Left forelimb (tissue), 1 donor: Measurements from ENCODE around the gene EHMT1.
"Not testable (repeated sequence)": the region's sequence is repeated elsewhere in the genome, so short reads cannot be mapped to it uniquely, and the experiment has no call there.

Experiments
- DNase-seq: peaks from one replicate; pipeline ENCODE4 v3.0.0-alpha.2; 2018; ENCODE audit warnings: low spot score

Gene EHMT1

DNA sequence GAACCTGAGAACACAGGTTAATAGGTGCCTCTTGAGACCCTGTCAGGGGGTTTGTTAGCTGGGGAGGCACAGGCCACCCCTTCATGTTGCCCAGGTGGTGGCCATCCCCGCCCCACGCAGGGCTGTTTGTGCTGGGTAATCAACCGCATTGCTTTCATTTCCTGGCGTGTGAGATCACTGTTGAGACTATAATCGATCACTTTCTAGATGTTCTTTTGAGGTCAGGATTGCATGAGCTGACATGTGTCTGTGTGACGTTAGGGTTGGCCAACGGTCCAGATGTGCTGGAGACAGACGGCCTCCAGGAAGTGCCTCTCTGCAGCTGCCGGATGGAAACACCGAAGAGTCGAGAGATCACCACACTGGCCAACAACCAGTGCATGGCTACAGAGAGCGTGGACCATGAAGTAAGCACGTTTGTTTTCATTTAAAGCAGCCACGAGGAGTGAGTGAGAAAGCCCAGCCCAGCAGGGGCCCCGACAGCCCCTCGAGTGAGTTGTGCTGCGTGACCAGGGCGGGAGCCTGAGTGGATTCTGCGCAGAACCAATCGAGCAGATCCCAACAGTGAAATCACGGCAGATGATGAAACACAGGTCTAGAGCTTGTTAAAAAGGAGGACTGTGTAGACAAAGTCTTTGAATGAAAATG, 143.7 kb downstream of the EHMT1 start:
- DNase-seq: no peak

DNA sequence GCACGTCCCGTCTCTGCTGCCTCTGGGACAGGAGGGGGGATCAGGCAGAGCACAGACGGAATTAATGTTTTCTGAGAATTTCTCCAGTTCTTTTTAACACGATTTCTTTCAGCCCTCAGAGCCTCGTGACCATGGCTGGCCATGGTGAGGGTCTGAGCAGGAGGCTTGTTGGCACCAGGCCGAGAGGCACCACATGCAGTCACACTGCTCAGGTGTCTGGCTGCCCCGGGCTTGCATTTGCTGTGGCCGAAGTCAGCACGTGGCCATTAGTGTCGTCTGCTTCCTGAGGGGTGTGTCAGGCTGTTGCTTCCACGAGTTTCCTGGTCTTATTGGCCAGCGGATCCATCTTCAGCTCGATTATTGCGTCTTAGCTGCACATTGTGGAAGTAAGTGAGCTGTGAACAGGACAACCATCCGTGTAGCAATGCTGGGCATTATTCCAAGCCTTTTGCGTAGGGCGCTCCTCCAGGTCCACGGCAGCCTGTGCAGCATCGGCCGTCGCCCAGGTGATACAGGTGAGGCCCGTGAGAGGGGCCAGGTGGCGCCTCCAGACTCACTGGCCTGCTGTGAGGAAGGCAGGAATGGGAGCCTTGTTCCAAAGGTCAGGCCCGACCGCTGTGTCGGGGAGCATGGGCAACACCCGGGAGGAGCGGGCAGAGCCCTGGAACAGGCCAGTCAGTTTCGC, 144.6 kb downstream of the EHMT1 start:
- no peak for DNase-seq

DNA sequence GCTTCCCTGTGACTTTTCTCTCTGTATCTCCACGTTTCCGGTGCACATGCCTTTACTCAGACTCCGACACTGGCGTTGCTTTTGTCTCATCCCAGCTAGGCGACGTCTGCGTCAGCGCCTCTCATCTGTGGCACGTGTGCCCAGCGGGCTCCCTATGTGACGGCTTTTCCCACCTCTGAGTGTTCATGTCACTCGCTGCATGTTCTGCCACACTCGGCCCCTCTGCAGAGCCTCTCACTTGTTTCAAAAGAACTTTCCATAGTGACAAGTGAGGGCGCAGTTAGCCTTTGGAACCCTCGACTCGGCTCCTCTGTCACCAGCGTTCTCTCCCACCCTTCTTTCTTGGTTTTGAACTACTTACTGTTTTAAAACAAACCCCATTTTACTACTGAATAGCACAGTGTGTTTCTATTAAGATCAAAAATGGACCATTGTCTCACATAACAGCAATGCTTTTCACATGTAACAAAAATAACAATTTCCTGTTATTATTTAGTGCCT, 145.4 kb downstream of the EHMT1 start:
- DNase-seq: no peak

DNA sequence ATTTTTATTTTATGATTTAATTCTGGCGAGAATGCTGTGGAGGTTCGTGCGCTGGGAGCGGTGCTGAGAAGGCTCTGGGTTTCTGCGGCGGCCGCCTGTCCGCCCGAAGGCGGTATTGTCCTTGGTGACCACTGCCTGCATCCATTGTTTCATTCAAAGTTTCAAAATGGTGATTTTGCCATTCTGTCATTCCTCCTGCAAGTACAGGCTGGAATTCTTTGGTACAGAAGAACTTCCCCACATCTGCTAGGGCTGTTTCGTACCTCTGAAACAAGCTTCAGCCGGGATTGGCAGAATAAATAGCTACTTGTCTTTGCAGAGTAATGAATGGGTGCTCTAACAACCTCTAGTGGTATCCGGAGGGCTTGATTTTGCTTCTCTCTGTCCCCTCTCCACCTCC, 146.2 kb downstream of the EHMT1 start:
- DNase-seq: no peak

DNA sequence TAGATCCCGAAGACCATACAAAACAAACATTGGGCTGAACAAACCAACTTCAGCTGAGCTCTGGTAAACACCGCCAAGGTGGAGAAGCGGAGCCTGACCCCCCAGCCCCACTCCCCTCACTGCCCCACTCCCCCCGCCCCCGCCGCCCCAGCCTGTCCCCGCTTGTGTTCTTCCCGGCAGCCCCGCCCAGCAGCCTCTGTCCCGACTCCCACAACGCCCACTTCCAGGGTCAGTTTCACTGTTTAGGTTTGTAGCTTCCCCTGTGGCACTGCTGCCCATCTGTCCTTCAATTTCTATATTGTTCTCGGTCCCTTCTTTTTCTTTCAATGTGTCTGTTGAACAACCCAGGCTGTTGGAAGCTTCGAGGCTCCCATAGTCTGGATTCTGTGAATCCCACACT, 146.7 kb downstream of the EHMT1 start:
- DNase-seq: no peak

DNA sequence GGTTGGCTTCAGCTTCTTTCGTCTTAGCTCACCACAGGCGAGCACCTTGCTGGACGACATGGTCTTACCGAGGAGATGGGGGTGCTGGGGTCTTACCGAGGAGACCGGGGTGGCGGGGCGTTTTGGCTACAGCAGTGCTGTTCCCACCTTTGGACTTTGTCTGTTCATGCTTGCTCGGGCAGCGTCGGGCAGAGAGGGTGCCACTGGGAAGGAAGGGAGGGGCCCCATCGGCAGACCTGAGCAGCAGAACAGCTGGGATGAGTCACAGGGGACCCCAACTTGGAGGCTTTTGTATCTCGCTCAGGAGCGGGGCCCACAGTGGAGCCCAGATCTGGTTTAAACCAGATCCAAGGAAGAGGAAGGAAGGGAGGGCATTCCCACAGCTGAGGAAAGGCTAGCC, 152.8 kb downstream of the EHMT1 start:
- DNase-seq: no peak

DNA sequence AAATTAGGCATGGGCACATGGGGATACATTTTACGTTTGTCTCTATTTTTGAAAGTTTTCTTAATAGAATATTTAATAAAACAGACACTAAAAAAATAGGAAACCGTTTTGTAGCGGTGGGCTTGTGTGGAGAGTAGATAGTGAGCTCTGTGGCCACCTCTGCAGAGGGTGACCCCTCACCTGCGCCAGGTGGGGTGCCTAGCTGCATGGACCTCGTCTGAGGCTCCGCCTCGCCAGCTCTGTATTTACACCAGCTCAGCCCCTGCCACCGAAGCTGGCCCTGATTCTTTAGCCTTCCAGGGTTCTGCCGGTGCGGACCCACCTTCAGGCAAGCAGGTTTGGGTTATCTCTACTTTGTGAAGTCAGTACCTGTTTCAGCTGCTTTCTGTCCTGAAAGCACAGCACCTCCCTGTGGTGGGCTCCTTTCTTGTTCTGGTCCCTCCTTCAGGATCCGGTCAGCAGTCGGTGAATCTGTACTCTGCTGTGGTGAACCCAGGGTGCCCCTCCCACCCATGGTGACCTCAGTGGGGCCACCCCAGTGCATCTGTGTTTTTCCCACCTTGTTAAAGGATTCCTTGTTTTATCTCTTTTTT, 153.6 kb downstream of the EHMT1 start:
- no peak for DNase-seq

DNA sequence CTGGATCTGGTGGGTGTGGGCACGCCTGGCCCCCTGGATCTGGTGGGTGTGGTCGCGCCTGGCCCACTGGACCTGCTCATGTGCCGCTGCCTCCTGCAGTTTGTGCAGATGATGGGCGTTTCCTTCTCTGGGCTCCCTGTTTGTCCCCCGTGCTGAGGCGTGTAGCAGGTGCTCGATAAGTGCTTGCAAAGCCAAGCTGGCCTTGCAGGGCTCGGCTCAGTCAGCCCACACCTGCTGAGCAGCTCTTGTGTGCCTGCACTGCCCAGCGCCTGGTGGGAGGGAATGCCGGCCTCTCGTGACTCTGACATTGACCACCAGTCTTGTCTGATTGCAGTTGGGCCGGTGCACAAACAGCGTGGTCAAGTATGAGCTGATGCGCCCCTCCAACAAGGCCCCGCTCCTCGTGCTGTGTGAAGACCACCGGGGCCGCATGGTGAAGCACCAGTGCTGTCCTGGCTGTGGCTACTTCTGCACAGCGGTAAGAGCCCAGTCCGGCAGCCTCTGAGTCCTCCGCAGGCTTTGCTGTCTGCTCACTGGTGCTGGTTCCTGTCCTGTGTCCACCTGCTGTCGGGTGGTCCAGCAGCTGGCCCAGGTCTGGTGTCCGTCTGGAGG, 156.1 kb downstream of the EHMT1 start:
- DNase-seq: no peak

DNA sequence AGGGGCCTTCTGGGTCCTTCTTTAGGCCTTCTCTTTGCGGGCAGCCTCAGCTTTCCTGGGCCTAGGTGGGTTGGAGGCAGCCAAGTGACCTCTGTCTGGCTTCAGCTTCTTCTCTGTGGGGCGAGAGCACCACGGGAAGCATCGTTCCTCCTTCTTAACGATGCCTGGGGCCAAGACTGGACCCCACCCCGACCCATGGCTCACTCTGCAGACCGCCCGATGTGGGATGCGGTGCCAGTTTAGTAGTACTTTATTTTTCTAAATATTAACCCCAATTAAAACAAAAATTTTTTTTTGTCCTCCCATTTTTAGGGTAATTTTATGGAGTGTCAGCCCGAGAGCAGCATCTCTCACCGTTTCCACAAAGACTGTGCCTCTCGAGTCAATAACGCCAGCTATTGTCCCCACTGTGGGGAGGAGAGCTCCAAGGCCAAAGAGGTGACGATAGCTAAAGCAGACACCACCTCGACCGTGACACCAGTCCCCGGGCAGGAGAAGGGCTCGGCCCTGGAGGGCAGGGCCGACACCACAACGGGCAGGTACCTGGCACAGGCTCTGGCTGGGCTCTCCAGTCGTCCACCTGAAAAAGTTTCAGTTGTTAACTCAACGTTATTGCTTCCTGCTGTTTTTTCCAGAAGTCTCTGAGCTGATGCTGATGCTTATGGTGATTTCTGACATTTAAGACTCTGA, 157.6 kb downstream of the EHMT1 start:
- DNase-seq: peak; percentile 9

DNA sequence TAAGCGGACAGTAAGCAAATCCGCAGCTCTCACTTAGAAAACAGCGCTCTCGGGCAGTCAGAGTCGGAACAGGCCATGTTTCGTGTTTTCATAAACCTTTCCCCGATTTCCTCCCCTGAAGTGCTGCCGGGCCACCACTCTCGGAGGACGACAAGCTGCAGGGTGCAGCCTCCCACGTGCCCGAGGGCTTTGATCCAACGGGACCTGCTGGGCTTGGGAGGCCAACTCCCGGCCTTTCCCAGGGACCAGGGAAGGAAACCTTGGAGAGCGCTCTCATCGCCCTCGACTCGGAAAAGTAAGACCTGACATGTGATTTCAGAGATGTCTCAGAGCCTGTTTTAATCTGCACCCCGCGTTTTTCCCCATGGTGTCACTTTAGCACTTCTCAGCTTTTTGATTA, 159.0 kb downstream of the EHMT1 start:
- DNase-seq: no peak

DNA sequence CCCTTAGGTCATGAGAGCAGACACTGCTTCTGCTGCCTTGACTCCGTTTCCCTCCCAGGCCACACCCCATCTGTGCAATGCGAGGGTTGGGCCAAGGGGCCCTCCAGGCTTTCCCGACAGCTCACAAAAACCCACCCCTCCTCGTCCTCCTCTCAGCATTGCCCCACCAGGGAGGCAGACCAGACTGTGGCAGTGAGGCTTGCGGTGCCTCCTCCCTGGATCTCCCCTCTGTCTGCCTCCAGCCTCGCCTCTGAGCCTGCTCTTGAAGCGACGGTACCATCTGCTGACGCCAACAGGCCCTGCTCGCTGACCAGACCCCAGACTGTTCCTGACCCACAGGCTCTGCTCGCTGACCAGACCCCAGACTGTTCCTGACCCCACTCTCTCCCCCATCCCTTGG, 159.5 kb downstream of the EHMT1 start:
- no peak for DNase-seq

DNA sequence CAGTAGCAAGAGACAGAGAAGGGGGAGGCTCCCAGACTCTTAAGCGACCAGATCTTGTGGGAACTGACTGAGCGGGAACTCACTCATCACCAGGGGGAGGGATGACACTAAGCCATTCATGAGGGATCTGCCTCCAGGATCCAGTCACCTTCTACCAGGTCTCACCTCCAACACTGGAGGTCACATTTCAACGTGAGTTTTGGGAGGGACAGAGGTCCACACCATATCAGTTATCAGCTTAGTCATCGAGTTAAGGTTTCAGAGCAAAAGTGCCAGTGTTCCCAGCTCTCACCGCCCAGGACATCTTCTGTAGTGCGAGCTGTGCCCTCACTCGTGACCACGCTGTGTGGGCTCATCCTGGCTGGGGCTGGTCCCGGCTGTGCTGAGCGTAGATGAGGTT, 160.1 kb downstream of the EHMT1 start:
- no peak for DNase-seq

DNA sequence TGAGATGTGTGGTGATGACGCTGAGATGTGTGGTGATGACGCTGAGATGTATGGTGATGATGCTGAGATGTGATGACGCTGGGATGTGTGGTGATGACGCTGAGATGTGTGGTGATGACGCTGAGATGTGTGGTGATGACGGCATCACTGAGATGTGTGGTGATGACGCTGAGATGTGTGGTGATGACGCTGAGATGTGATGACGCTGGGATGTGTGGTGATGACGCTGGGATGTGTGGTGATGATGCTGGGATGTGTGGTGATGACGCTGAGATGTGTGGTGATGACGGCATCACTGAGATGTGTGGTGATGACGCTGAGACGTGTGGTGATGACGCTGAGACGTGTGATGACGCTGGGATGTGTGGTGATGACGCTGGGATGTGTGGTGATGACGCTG, 161.2 kb downstream of the EHMT1 start:
- DNase-seq: not testable (repeated sequence)

DNA sequence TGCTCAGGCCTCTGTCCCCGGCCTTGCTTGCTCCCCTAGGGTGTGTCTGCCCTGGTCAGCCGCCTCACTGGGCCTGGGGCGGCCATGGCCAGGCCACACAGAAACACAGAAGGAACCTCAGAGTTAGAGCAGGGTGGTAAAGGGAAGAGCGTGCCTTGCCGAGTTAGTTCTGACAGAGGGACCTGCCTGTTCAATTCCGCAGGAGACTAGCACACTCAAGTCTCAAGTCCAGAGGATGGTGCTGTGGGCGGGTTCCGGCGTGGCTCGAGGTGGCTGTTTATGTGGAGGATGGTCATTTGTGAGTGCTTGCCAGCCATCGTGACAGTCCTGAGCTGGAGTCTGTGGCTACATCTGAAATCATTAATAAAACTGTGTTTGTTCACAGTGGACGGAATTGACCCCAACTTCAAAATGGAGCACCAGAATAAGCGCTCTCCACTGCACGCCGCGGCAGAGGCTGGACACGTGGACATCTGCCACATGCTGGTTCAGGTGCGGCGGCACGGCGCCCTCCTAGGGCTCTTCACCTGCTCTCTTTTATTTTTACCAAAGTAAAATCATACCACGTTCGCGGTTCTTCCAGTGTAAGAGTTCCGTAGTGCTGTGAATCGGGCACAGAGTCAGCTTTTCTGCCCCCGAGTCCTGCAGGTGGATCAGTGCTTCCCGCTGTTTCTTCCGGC, 163.2 kb downstream of the EHMT1 start:
- no peak for DNase-seq

DNA sequence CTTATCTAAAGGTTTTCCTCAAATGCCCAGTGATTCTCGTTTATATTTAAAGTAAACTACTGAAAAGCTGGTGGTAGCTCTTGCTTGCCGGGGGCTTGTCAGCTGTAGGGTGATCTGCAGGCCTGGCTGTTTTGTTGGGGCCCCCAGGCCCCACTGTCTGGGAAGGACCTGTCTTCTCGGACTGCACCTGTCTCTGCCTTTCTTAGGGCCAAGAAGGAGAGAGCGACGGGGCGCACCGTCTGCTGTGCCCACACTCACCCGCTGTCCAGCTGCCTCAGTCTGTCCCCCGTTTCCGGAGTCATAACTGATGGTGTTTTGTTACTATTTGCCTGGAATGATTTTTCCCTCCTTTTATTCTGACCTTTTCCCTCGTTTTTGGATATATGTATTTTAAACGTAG, 164.7 kb downstream of the EHMT1 start:
- no peak for DNase-seq

DNA sequence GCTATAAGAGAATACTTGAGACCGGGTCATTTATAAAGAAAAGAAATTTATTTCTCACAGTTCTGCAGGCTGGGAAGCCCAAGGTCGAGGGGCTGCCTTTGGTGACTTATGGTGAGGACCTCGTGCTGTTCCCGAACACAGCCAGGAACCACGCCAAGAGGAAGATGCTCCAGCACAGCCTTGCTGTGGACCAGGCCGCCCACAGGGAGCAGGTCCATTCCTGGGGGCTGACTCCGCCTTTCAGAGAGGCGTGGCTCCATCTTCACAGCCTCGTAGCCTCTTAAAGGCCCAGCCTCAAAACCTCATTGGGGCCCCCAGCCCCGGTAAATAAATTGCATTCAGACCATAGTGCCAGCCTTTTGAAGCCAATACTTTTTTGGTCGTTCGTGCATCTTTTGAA, 165.2 kb downstream of the EHMT1 start:
- DNase-seq: no peak

DNA sequence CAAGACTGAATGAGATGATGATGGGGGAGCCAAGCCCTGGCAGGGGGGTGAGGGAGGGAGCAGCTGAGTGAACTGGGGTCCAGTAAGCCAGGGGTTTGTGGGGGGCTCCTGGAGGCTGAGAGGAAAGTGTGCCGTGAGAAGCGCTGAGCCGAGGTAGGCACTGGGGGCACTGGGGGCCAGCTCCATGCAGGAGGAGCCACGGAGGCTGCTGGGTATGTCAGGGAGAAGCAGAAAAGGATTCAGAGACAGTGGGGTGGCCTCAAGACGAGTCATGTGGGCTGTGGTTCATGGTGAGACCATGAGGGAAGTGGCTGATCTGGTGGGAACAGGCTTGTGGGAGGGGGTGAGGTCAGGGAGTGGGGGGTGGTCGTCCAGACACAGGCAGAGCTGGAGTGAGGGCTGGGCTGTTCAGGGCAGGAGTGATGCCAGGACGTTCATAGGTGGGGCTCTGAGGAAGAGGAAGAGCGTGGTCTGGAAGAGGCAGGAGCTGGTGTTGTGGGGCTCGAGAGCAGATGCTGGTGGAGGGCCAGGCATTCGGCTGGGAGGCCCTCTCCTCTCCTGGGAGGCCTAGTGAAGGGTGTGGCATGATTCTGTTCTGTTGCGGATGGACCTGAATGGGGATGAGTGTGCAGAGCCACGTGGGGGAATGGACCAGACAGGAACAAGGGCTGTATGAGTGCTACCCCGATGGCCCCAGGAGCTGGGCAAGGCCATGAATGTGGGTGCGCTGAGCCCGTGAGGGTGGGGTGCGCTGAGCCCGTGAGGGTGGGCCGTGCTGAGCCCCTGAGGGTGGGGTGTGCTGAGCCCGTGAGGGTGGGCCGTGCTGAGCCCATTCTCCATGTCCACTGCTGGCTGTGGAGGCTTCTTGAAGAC, 166.1 kb downstream of the EHMT1 start:
- no peak for DNase-seq

DNA sequence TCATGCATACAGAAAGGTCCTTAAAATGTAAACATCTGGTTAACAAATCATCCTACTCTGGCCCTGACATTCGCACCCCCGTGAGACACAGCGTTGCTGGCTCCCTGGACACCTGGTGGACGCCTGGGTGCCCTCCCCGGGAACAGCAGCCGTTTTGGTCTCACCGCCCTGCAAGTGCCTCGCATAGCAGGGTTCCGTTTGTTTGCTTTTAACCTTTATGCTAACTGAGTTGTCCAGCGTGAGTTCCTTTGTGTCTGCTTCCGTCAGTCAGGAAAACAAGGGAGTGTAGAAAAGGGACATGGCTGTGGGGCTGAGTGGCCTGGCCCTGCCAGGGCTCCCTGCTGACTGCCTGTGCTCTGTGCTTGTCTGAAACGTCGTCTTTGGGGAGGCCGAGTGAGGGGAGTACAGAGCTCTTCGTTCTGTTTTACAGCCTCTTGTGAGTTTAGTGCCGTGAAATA, 166.9 kb downstream of the EHMT1 start:
- DNase-seq: no peak

DNA sequence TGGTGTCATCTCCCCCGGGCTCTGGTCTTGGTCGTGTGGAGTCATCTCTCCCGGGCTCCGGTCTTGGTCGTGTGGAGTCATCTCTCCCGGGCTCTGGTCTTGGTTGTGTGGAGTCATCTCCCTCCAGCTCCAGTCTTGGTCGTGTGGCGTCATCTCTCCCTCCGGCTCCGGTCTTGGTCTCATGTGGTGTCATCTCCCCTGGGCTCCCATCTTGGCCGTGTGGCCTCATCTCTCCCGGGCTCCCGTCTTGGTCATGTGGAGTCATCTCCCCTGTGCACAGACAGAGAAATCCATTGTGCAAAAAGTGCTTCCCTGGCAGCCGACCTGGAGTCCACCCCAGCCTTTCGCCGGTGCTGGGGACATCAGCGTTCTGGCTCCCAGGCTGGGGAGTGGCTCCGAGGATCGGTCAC, 167.7 kb downstream of the EHMT1 start:
- DNase-seq: no peak

DNA sequence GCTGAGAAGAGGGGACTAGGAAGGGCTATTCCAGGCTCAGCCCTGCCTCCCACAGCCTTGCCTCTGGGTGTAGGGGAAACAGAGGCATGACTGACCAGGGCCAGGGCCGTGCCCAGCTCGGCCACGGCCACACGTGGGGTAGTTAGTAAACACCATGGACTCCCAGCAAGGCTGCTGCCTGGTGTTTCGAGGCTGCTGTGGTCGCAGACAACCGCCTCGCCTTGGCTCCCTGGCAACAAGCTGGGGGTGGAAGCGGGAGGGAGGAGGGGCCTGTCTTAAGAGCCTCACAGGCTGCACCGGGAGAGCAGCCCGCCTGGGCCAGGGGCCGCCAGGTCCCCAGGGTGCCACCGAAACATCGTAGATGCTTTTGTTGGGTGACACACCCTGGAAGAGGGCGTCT, 168.6 kb downstream of the EHMT1 start:
- DNase-seq: no peak
